T-cell (primary cell): Measurements from ENCODE around the gene BMS1. TPM values are rescaled to one million over a fixed set of nuclear protein-coding genes. Genes with fewer than 3 reads are reported as not detected.
"Not testable (repeated sequence)": the region's sequence is repeated elsewhere in the genome, so short reads cannot be mapped to it uniquely, and the experiment has no call there.

Experiments
- ATAC-seq, 4 experiments: fragments of 200-7000 bp in 3 of 4; fragments of 150-1000 bp in 1 of 4; cut with Tn5 transposase; replicated peaks in 1 of 4; 1 replicate in 3 of 4; 2 replicates in 1 of 4; pipeline ENCODE4 v1.10.0; 2021; ENCODE audit warnings: moderate library complexity in 3 of 4, mild to moderate bottlenecking in 2 of 4, moderate number of reproducible peaks in 1 of 4
- CTCF ChIA-PET, 2 donors: fragments of 300-600 bp; sonication (Branson Sonifier 250); formaldehyde crosslinking; loops; one replicate each; lab custom pipeline; 2022; ENCODE audit warnings: antibody characterized with exemption in 2 of 2; lab: Charles Lee
- POLR2A ChIA-PET, 2 donors: fragments of 300-600 bp; sonication (Branson Sonifier 250); formaldehyde crosslinking; loops; one replicate each; lab custom pipeline; 2022; ENCODE audit warnings: antibody characterized with exemption in 2 of 2; lab: Charles Lee
- DNase-seq, 35 experiments: peaks; one replicate each; pipeline versions ENCODE4 v3.0.0 to v3.0.0-alpha.2; 2013 to 2023
- H3K27ac ChIP-seq: one replicate; pipeline ENCODE4 v1.5.1; 2013; ENCODE audit warnings: low read length
- H3K27me3 ChIP-seq, 2 experiments: replicated peaks in 1 of 2; 1 replicate in 1 of 2; 2 replicates in 1 of 2; pipeline versions ENCODE4 v1.6.1 to v1.7.0; 2013; ENCODE audit warnings: low read length in 1 of 2, mixed read lengths in 1 of 2; ENCODE audit not compliant: control insufficient read depth in 2 of 2, insufficient read depth in 2 of 2; ENCODE audit errors: extremely low read depth in 1 of 2
- H3K36me3 ChIP-seq, 2 donors: 1 replicate in 1 of 2; 2 replicates in 1 of 2; pipeline versions ENCODE4 v1.6.1 to v1.7.0; 2013; ENCODE audit warnings: low read length in 1 of 2; ENCODE audit not compliant: control insufficient read depth in 2 of 2, insufficient read depth in 1 of 2; ENCODE audit errors: extremely low read depth in 1 of 2
- H3K4me1 ChIP-seq, 2 experiments: 1 replicate in 1 of 2; 2 replicates in 1 of 2; pipeline versions ENCODE4 v1.6.1 to v1.7.0; 2013; ENCODE audit warnings: low read length in 2 of 2, mixed read lengths in 1 of 2; ENCODE audit not compliant: insufficient read depth in 2 of 2, control insufficient read depth in 1 of 2; ENCODE audit errors: extremely low read depth in 1 of 2
- H3K4me3 ChIP-seq, 2 donors: 1 replicate in 1 of 2; 2 replicates in 1 of 2; pipeline versions ENCODE4 v1.5.1 to v1.7.0; 2013; ENCODE audit warnings: mild to moderate bottlenecking in 2 of 2, low read length in 1 of 2, moderate library complexity in 1 of 2; ENCODE audit not compliant: control insufficient read depth in 1 of 2; ENCODE audit errors: extremely low read depth in 1 of 2
- H3K9me3 ChIP-seq: 2 replicates; pipeline ENCODE4 v1.7.0; 2013
- H3K27ac Mint-ChIP-seq, 2 donors: one replicate each; pipeline ENCODE4 v1.8.0; 2020 to 2021; ENCODE audit warnings: mild to moderate bottlenecking in 2 of 2, mixed read lengths in 2 of 2
- H3K27me3 Mint-ChIP-seq, 2 donors: one replicate each; pipeline ENCODE4 v1.8.0; 2021 to 2022; ENCODE audit warnings: mixed read lengths in 2 of 2
- H3K36me3 Mint-ChIP-seq: one replicate; pipeline ENCODE4 v1.8.0; 2021; ENCODE audit warnings: mixed read lengths
- H3K4me1 Mint-ChIP-seq, 3 donors: one replicate each; pipeline ENCODE4 v1.8.0; 2020 to 2022; ENCODE audit warnings: mixed read lengths in 3 of 3, mild to moderate bottlenecking in 1 of 3
- H3K4me3 Mint-ChIP-seq, 3 donors: one replicate each; pipeline ENCODE4 v1.8.0; 2020 to 2022; ENCODE audit warnings: mild to moderate bottlenecking in 3 of 3, mixed read lengths in 3 of 3, moderate library complexity in 3 of 3
- H3K9me3 Mint-ChIP-seq, 3 donors: one replicate each; pipeline ENCODE4 v1.8.0; 2020 to 2022; ENCODE audit warnings: mixed read lengths in 3 of 3
- WGBS: methylation state at CpG from one replicate; pipeline ENCODE4 v1.1.5; 2013; ENCODE audit warnings: missing lambda C conversion rate; ENCODE audit not compliant: insufficient coverage; 5-methylcytosine and 5-hydroxymethylcytosine counted together
- total RNA-seq, 35 experiments: library from RNA in 6 of 35; stranded (reverse) in 6 of 35; fragments of 120-200 nt in 1 of 35; gene quantifications; one replicate each; pipeline versions ENCODE4 v1.2.1 to v1.2.4 and lab custom pipeline; 2013 to 2026

Gene BMS1
- total RNA-seq, 5 donors from 2014 or later (not counting 1 experiment from before 2014, with no cell fraction given): 13.1 to 18.1 (median 16.4) TPM

DNA sequence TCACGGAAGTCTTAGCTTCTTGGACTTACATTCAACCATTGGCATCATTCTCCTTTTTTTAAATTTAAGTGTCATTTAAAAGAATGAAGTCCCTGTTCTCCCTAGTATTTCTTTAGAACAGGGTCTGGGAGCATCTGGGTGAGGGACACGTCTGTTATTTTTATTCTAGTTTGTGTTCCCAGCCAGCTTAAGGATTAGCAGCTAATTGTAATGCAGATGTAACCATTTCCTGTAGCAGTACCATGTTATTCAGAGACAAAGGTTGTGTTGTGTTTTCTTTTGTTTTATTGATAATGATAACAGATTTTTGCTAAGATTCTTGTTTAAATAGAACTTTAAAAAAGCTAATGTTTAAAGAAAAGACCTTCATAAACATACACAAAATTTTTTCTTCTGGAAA is 34.3 kb downstream of the BMS1 start:
- ATAC-seq: no peak
- peaks cover 86% of the 10 kb centered on the region for H3K36me3 Mint-ChIP-seq

DNA sequence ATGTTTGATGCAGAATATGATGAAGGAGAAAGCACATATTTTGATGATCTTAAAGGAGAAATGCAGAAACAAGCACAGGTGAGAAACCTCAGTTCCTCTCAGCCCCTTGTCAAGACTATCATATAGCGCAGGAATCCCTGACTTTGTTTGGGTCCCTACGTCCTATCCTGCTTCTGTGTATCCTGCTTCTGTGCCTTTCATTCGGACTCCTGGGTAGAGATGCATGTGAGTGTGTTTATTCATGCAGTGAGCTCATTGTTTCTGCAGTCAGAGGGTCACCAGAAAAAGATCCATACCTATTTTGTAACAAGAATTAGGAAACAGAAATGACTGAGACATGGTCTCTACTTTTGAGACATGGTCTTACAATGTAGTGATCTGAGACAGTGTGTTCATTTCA is 34.8 kb downstream of the BMS1 start:
- H3K4me3 Mint-ChIP-seq, POLR2A ChIA-PET, ATAC-seq, H3K4me1 ChIP-seq, H3K27me3 Mint-ChIP-seq, H3K9me3 ChIP-seq, H3K27ac ChIP-seq, DNase-seq, H3K4me3 ChIP-seq, H3K27me3 ChIP-seq, CTCF ChIA-PET, H3K27ac Mint-ChIP-seq: not testable (repeated sequence)
- Mint-ChIP-seq H3K9me3 (peaks cover 8 to 14% (median 9%) of the 10 kb centered on the region in 3 donors), H3K4me1 (peaks cover 16 to 25% (median 20%) of the 10 kb centered on the region in 3 donors), H3K36me3 (peaks cover 84% of the 10 kb centered on the region)
- no CpG with 5 or more reads among the region's 3 CpGs for WGBS
- H3K36me3 ChIP-seq: peaks cover 12 to 34% of the 10 kb centered on the region in 2 donors

More for the DNA sequence above, 34.3 kb downstream of the BMS1 start:
- Histone ChIP-seq H3K27me3 (no peaks in the 10 kb centered on the region), H3K27ac (no peak overlapping the region), H3K4me1 (no peaks in the 10 kb centered on the region), H3K9me3 (no peaks in the 10 kb centered on the region), H3K36me3 (peaks cover 12 to 32% of the 10 kb centered on the region in 2 donors), H3K4me3 (no peak overlapping the region)
- Mint-ChIP-seq H3K27ac (no peak overlapping the region), H3K27me3 (no peaks in the 10 kb centered on the region), H3K9me3 (peaks cover 8 to 14% (median 9%) of the 10 kb centered on the region in 3 donors), H3K4me1 (peaks cover 19 to 30% (median 21%) of the 10 kb centered on the region in 3 donors), H3K4me3 (no peak overlapping the region)
- ChIA-PET CTCF (no interaction called here), POLR2A (no interaction called here)
- 100% methylated on average over 1 of the region's 2 CpGs for WGBS
- no peak for DNase-seq

DNA sequence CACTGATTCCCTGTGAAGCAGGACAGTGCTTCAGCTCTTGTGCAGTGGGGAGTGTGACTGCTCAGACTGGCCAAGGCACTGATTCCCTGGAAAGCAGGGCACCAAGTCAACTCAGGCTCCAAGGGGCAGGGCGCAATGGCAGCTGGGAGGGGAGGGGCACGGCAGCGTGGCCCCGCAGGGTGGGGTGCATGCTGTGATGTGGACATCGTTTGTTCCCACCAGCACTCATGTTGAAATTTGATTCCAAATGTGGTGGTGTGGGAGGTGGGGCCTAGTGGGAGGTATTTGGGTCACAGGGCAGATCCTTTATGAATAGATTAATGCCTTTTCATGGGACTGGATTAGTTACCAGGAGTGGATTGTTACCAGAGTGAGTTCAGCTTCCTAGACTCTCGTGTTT is 44.2 kb downstream of the BMS1 start:
- H3K36me3 ChIP-seq: peaks cover 5 to 63% of the 10 kb centered on the region in 2 donors
- H3K4me3 ChIP-seq, H3K27ac Mint-ChIP-seq, POLR2A ChIA-PET, H3K9me3 Mint-ChIP-seq, H3K27me3 Mint-ChIP-seq, CTCF ChIA-PET, H3K4me3 Mint-ChIP-seq, DNase-seq, H3K4me1 ChIP-seq, ATAC-seq, H3K9me3 ChIP-seq, H3K27ac ChIP-seq, H3K4me1 Mint-ChIP-seq, H3K27me3 ChIP-seq: not testable (repeated sequence)
- peaks cover 77% of the 10 kb centered on the region for H3K36me3 Mint-ChIP-seq
- WGBS: 93% methylated on average over 2 of the region's 6 CpGs

DNA sequence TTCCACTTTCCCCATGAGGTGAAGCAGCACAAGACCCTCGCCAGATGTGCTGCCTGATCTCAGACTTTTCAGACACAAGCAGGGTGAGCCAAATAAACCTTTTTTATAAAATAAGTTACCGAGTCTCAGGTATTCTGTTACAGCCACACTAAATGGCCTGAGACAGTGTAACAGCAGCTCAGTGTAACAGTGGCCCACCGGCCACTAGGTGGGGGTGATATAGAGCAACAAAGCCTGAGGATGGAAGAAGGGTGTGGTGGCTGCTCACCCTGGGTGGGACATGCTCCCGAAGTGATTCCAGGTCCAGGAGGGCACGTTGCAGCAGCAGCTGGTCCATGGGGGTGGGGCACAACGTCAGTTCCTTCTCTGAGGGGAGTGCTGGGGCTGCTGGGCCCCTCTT is 44.6 kb downstream of the BMS1 start:
- Mint-ChIP-seq H3K9me3 (no peaks in the 10 kb centered on the region), H3K27me3 (no peaks in the 10 kb centered on the region), H3K4me1 (peaks cover 0 to 10% (median 2%) of the 10 kb centered on the region in 3 donors), H3K36me3 (peaks cover 80% of the 10 kb centered on the region), H3K4me3 (no peak overlapping the region), H3K27ac (no peak overlapping the region)
- Histone ChIP-seq H3K4me3 (no peak overlapping the region), H3K27ac (no peak overlapping the region), H3K36me3 (peaks cover 5 to 66% of the 10 kb centered on the region in 2 donors), H3K4me1 (no peaks in the 10 kb centered on the region), H3K27me3 (no peaks in the 10 kb centered on the region), H3K9me3 (no peaks in the 10 kb centered on the region)
- POLR2A ChIA-PET: no interaction called here
- CTCF ChIA-PET: no interaction called here
- no peak for DNase-seq
- ATAC-seq: no peak
- WGBS: 86% methylated on average over 1 of the region's 6 CpGs

DNA sequence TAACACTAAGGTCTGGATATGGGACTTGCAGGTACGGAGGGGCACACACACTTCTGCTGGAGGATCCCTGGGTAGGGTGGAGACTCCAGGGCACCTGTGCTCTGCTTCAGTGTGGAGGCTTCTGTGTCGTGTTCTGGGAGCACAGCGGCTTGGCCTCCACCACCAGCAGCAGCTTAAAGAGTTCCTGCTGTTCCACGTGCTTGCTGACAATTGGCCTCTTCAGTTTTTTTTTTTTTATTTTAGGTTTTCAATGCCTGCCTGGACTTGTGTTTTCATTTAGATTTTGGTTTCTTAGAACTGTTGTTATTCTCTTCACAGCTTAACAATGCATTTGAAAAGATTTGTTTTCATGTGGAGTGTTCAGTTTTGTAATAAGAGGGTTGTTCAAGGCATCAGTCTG is 45.8 kb downstream of the BMS1 start:
- H3K4me3 Mint-ChIP-seq, H3K4me1 Mint-ChIP-seq, H3K27ac ChIP-seq, H3K4me1 ChIP-seq, H3K27me3 Mint-ChIP-seq, H3K27ac Mint-ChIP-seq, ATAC-seq, H3K9me3 ChIP-seq, POLR2A ChIA-PET, H3K27me3 ChIP-seq, H3K9me3 Mint-ChIP-seq, H3K4me3 ChIP-seq, DNase-seq: not testable (repeated sequence)
- H3K36me3 Mint-ChIP-seq: peaks cover 69% of the 10 kb centered on the region
- WGBS: 96% methylated on average over 3 of the region's 4 CpGs
- CTCF ChIA-PET: interaction anchor here in 1 of 2 donors (0.6 kb wide), 1 partner anchor 21 kb away, joined by 3 read pairs; no protein-coding TSS in a partner anchor
- peaks cover 5 to 59% of the 10 kb centered on the region in 2 donors for H3K36me3 ChIP-seq

DNA sequence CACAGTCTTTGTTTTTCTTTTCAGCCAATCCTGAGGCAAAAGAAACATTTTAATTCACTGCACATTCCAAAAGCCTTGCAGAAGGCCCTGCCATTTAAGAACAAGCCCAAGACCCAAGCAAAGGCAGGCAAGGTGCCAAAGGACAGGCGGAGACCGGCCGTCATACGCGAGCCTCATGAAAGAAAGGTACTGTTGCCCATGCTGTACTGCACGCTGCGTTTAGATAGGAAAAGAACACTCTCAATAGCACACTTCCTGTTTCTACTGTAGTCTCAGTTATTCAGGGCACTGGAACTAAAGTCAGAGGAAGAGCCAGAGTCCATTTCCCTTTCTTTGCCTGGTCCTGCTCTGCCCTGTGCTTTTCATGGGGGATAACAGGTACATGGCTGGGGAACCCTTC is 47.6 kb downstream of the BMS1 start:
- POLR2A ChIA-PET: no interaction called here
- Histone ChIP-seq H3K9me3 (no peaks in the 10 kb centered on the region), H3K36me3 (peaks cover 5 to 48% of the 10 kb centered on the region in 2 donors), H3K4me1 (no peaks in the 10 kb centered on the region), H3K4me3 (no peak overlapping the region), H3K27ac (no peak overlapping the region), H3K27me3 (no peaks in the 10 kb centered on the region)
- 100% methylated on average over 7 of the region's 7 CpGs for WGBS
- H3K27me3 Mint-ChIP-seq: no peaks in the 10 kb centered on the region
- no peak for DNase-seq
- no peak for ATAC-seq
- peaks cover 0 to 10% (median 2%) of the 10 kb centered on the region in 3 donors for H3K4me1 Mint-ChIP-seq
- H3K4me3 Mint-ChIP-seq: no peak overlapping the region
- peaks cover 51% of the 10 kb centered on the region for H3K36me3 Mint-ChIP-seq
- no peak overlapping the region for H3K27ac Mint-ChIP-seq
- CTCF ChIA-PET: no interaction called here
- no peaks in the 10 kb centered on the region for H3K9me3 Mint-ChIP-seq

DNA sequence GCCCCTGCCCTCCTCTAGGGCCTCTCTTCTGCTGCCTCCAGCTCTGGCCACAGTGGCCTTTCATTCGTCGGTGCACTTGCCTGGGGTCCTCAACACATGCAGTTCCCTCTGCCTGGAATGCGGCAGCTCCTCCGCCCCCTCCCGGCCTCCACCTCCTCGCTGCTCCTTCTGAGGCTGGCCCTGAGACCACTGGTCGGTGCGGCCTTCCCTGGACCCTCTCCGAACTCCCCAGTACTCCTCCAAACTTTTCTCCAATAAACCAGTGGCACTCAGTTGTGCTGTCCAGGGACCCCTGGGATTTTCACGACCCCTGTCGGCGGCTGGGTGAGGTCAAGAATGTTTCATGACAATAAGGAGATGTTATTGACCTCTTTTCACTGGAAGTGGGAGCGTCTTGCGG is 53.5 kb downstream of the BMS1 start:
- Mint-ChIP-seq H3K4me3 (no peak overlapping the region), H3K4me1 (peaks cover 0 to 2% (median 2%) of the 10 kb centered on the region in 3 donors), H3K36me3 (peaks cover 10% of the 10 kb centered on the region), H3K9me3 (no peaks in the 10 kb centered on the region), H3K27ac (no peak overlapping the region), H3K27me3 (peaks cover 29 to 33% of the 10 kb centered on the region in 2 donors)
- peaks cover 0 to 6% of the 10 kb centered on the region in 2 experiments for H3K4me1 ChIP-seq
- 92% methylated on average over 6 of the region's 14 CpGs for WGBS
- peaks cover 0 to 11% of the 10 kb centered on the region in 2 donors for H3K36me3 ChIP-seq
- ATAC-seq (no peak), DNase-seq (no peak)
- peaks cover 2 to 29% of the 10 kb centered on the region in 2 experiments for H3K27me3 ChIP-seq
- ChIA-PET POLR2A (no interaction called here), CTCF (no interaction called here)
- no peak overlapping the region for H3K27ac ChIP-seq
- H3K9me3 ChIP-seq: no peaks in the 10 kb centered on the region
- no peak overlapping the region for H3K4me3 ChIP-seq
